Stimulated activated CD8-positive, alpha-beta memory T cell treated with anti-CD3 and anti-CD28 coated beads, Interleukin-4, amount 100 ng/mL, for 1 hour (primary cell): Measurements from ENCODE around the gene PUS7.
"Not testable (repeated sequence)": the region's sequence is repeated elsewhere in the genome, so short reads cannot be mapped to it uniquely, and the experiment has no call there.

ENCODE experiments used
- DNase-seq, 2 donors: peaks; one replicate each; pipeline ENCODE4 v3.0.0-alpha.2; 2020; ENCODE audit warnings: low read depth in 2 of 2, low spot score in 1 of 2

Gene PUS7

DNA sequence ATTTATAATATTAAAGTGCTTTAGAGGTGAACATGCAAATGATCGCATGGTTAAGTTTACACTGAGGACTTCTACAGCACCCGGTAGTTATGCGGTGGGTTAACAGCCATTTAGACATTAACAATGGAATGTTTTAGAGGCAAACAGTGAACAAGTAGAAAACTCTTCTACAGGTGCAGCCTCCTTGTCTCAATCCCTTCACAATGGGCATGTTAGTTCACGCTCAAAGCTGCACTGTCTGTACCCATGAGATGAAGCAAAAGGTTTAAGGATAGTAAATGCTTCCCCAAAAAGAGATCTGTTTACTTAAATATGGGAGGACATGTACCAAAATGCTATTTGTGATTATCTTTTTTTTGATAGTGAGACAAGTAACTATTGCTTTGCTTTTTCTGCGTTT is 25.1 kb downstream of the PUS7 start:
- DNase-seq, result no peak

DNA sequence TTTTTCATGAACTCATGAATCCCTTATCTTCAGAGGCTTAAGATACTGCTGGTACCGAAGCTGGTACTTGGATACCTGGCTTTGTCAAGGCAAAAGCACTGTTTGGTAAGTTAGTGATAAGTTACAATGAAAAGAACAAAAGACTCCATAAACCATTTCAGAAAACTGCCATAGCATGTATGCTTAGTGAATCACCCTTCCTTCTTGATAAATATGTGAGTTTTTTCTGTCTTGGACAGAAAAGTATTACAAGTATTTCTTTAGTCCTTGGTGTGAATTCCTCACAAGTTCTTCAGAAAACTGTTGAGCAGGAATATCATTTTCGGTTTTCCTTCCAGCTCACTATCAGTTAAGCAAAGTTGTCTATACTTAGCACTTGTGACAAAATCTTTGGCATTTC is 25.6 kb downstream of the PUS7 start:
- DNase-seq, result no peak

DNA sequence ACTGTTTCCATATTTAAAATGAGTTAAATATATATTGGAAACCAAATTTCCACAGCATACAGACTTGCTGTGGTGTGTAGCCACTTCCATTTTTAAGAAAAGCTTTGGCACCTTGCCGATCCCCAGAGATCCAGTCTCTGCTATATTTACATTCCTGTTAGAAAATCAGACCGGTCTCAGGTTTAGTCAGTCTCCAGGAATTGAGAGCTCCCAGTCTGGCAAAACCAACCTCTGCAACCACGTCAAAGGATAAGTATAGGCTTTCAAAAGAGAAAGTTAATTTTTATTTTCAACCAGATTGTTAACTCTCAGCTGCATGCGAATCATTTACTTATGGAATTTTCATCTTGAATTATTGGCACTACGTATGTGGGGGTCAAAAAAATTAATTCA is 28.2 kb downstream of the PUS7 start:
- no peak for DNase-seq

DNA sequence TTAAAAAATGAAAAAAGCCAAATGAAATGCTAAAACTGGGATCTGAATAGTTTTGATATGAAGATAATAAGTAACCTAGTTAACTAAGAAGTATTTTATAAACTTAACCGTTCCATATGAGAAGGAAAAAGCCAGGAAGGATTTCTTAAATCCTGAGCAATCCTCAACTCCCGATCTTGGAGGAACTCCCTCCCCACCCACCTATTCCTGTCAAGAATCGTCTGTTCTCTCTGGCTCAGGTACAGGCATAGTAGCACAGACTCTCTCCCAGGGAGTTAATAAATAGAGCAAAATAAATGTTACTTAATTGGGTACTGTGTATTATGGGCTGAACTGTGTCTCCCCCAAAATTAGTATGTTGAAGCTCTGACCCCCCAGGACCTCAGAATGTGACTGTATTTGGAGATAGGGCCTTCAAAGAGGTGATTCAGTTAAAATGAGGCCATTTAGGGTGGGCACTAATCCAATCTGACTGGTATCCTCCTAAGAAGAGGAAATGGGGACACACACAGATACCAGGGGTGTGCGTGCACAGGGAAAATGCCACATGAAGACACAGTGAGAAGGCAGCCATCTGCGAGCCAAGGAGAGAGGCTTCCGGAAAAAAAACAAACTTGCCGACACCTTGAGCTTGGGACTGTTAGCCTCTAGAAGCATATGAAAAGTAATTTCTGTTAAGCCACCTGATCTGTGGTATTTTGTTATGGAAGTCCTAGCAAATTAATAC is 28.7 kb downstream of the PUS7 start:
- no peak for DNase-seq

DNA sequence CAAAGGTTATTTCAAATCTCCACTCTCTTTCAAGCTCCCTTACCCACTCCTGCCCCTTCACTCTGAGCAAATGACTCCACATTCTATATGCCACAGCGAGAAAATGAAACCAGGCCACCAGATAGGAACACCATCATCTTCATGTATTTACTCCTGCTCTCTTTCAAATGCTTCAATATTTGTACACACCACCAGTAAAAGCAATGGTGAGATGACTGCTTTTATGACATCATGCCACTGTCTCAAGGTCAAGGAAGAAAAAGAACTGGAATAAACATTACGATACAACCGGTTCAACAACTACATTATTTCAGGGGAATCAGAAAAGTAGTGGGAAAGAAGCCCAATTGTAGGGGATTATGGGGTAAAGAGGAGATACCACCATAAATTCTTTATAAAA is 32.7 kb downstream of the PUS7 start:
- DNase-seq, result no peak

DNA sequence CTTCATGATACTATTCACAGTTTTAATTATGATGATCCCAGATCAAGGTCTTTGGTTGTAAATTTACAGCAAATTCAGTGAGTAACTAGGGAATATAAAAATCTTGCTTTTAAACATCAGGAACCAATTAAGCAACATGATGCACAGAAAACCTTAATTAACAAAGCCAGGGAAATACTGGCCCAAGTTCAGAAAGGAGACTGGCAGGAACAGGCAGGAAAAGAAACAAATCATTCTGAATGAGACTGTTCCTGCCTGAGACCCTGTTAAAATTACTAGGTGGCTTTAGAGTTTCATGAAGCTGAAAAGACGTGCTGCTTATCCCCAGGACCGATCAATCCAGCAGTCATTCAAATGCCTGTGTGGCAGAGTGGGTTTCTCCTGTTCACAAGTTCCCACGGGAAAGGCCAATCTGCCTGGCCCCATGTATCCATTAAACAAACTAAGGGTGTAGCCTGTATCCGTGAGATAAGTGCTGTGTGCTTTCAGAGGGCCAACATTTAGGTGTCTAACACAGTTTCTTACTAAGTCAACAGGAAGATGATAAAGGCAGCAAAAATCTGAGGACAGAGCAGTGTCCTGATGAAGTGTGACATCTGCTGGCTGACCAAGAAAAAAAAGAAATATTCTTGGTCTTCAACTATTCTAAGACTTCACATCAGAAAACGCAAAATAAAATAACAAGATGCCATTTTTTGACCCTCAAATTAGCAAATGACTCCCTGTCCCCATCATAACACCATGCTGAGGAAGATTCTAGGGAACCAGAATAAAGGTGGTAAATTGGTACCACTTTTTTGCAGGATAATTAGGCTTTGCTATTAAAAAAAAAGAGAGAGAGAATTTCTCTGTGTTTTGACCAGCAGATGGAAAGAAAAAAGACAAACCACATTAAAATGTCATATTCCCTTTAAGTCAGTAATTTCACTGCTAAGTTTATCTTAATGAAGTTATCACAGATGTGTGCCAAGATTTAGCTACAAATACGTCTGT is 34.2 kb downstream of the PUS7 start:
- no peak for DNase-seq

DNA sequence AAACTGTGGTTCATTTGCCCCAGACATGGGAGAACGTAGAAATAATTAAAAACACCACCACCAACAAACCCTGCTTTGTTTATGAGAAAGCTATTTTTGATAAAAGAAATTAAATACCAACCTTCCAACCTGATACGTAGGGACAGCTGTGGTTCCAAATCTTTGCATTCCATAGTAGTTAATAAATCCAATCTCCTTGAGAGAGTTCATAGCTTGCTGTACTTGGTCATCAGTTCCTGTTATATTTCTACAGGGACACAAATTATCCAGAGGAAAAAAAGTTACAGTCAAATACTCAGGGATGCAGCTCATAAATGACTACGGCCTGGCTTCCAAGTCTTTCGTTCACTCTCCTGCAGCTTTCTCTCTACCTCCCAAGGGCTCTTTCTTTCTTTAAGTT is 41.1 kb downstream of the PUS7 start:
- DNase-seq, result no peak

DNA sequence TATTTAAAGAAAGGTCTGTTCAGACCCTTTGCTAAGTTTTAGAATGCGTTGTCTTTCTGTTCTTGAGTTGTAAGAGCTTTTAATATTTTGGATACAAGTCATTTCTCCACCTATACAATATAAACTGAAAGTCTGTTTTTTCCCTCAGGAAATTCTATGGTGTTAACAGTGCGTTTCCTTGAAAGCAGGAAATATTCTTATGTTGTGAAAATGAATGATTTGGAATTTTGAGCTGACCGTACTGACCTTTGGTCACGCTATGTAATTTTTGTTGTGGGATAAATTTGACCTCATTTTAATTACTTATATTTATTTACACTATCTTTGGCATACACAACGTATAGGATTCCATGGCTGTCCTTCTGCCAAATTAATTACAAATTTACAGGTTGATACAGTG is 43.5 kb downstream of the PUS7 start:
- DNase-seq, result no peak

DNA sequence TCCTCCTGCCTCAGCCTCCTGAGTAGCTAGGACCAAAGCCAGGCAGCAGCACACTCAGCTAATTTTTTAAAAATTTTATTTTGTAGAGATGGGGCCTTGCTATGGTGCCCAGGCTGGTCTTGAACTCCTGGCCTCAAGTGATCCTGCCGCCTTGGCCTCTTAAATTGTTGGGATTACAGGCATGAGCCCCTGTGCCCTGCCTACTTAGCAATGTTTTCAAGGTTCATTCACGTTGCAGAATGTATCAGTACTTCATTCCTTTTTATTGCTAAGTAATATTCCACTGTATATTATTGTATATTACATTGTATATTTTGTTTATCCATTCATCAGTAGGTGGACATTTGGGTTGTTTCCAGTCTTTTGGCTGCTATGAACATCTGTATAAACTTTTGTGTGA is 44.2 kb downstream of the PUS7 start:
- no peak for DNase-seq

DNA sequence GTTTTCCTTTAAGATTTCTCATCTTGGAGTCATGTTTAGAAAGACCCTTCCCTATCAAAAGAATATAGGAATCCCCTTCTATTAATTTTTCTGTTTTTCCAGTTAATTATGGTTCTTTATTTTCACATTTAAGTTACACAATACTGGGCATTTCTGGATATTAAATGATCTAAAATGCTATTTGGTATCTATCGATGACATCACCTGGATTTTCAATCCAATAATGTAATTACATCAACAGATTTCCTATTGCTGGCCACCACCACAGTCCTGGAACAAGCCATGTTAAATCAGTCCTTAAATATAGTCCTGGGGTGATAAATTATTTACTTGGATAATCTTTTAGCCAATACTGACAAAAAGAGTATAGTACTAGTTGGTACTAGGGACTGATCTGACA is 48.0 kb downstream of the PUS7 start:
- DNase-seq, result no peak

DNA sequence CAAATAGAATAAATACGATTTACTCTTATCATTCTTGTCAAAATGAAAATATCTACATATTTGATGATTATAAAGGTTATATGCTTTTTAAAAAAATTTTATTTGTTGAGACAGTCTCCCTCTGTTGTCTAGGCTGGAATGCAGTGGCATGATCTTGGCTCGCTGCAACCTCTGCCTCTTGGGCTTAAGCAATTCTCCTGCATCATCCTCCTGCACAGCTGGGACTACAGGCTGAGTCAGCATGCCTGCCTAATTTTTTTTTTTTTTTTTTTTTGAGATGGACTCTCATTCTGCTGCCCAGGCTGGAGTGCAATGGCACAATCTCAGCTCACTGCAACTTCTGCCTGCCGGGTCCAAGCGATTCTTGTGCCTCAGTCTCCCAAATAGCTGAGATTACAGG is 48.9 kb downstream of the PUS7 start:
- no peak for DNase-seq

DNA sequence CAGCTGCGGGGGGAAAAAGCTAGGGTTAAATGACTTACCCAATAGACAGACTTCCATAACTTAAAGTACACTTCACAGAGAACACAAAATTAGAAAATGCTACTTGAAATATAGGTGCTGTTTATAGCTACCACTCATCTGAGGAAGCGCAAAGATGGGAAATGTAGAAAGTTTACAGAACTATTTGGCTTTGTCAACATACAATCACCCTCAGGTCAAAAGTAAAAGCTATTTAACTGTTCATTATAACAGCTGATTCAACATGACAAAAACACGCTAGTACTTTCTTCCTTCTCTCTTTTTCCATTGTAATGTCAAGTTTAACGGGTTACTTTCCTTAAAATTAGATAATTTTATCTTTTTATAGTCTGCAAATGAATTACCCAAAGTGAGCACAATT is 51.2 kb downstream of the PUS7 start:
- DNase-seq, result no peak

DNA sequence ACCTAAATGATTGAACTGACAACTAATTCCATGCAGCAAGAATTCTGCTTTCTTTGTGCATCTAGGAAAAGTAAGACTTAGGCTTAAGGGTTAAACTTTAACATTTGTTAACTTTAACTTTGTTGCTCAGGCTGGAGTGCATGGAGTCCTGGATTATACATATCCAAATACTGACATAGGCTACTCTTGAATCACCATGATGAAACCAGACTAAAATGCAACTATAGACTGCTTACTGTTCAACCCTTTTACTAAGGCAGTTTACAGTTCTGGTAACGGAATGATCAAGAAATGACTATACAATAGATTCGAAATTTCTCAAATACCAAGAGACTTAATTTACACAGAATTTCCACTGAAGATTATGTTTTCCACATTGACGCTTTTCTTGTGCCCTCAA is 52.0 kb downstream of the PUS7 start:
- no peak for DNase-seq

DNA sequence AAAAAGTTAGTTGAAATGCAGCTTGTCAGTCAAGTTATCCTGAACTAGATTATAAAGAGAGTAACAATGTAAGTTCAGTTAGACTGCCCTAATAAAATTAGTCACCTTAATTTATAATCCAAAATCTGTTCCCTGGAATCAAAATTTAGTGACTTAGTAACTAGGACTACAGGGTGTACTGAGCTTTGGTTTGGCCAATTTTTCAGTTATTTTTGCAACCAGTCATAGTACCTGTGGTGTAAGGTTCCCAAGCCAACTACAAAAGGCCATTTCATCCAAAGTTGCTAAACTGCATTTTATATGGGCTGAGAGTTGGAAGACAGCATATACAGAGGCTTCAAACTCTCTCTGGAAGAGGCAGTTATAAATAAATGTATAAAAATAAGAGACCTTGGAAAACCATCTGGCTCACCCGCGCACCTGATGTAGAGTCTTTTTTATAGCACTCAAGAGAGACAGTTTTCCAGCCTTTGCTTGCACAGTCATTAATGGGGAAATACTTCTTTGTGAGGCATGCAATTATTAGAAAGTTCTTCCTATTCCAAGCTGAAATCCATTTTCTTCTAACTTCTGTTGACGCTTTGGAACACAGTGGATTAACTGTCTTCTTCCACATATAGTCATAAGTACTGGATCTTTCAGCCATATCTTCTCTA is 59.2 kb downstream of the PUS7 start:
- no peak for DNase-seq

DNA sequence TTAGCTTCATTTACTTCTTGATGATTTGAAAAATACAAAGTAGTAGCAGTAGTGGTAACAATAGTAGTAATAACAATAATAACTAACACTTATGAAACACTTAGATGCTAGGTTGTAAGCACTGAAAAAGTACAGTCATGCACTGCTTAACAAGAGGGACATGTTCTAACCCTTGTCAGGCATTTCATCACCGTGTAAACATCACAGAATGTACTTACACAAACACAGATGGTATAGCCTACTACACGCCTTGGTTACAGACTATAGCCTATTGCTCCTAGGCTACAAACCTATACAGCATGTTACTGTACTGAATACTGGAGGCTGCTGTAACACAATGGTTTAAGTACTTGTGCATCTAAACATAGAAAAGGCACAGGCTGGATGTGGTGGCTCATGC is 60.6 kb downstream of the PUS7 start:
- DNase-seq, result no peak

DNA sequence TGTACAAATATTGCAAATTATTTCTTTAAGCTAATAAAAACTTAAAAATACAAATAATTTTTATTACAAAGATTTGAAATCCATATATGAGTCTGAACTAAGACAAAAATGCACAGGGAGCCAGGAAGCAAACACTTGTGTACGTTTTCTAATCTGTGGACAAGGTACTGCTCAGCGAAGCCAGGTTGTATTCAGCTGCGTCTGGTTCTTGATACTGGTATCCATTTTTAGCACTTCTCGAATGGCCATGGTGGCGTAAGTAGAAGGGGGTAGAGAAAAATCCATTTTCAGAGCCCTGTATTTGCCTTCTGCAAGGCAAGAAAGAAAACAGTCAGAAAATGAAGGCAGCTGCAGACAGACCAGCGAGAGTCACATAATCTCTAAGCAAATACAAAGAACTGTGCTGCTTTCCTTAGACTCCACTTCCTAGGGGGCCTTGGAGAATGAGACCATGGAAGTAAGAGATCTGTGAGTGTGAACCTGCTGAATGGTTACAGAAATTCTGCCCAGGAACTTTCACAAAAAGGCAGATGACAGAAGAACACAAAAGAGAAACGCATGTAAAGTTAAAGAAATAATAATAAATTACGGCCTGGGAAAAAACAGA is 64.3 kb downstream of the PUS7 start:
- DNase-seq, result no peak

DNA sequence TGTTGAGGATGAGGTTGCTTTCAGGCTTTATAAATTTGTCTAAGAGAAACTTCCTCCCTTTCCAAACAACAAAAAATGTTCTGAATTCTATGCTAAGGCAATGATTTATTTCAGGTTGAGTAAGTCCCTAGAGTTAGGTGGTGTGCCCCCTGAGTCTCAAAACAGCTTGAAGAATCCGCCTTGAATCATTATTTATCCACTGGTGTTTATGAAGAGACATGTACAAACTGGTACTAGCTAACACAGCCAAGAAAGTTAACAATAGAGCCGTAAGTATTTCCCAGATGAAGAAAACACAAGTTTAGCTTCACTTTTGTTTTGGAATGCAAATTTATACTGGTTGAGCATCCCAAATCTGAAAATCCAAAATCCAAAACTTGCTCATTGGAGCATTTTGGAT is 67.2 kb downstream of the PUS7 start:
- DNase-seq, result no peak

DNA sequence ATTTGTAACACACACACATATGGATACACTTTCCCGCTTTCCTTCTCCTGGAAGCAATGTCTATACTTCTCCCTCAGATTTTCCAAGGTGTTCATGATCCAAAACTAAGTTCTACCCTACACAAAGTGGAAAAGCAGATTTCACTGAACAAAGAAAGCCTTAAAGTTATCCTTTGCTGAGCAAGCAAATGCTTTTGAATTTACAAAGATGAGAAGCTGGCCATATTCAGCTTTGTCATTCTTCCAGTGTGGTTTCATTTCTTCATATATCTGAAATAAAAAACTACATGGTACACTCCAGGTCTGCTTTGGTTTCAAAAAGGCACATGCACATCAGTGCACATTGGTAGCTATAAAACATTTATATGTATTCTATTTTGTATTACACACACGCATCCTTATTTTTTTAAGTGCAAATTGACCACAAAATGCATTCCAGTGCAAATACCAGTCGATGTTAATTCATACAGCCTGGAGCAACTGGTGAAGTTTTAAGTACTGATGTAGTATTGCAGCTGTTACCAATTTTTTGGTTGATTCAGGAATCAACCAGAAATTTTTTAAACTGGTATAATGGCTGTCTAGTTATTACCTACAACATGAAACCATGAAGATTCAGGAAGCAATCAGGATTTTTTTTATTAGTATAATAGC is 67.8 kb downstream of the PUS7 start:
- DNase-seq, result no peak

DNA sequence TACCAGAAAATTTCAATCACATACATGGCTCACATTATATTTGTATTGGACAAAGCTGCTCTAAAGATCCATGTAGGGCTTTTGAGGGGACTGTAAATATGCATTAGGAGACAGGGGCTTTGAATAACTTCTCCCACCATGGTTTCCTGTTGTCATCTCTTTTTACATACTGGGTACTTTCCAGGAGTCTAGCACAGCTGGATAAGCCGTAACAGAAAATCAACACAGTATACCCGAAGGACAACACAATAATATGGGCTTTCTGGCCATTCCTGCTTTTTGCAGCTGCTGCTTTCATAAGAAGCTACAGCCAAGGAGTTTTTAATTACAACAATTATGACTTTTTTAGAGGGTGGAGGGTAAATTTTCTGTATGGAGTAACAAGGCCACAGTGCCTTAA is 70.0 kb downstream of the PUS7 start:
- DNase-seq, result no peak

DNA sequence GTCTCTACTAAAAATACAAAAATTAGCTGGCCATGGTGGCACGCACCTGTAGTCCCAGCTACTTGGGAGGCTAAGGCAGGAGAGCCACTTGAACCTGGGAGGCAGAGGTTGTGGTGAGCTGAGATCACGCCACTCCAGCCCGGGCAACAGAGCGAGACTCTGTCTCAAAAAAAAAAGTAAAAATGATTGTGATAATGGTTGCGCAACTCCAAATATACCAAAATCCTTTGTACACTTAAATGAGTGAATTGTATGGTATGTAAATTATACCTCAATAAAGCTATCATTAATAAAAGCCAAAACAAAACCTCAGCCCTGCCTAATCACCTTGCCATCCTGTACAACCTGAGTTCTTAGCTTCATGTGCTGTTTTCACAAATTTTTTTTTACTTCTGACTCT is 71.2 kb downstream of the PUS7 start:
- DNase-seq, result not testable (repeated sequence)
